ENCODE data around the gene ESR1.
"Not testable (repeated sequence)": the region's sequence is repeated elsewhere in the genome, so short reads cannot be mapped to it uniquely, and the experiment has no call there.

The ESR1 gene

DNA sequence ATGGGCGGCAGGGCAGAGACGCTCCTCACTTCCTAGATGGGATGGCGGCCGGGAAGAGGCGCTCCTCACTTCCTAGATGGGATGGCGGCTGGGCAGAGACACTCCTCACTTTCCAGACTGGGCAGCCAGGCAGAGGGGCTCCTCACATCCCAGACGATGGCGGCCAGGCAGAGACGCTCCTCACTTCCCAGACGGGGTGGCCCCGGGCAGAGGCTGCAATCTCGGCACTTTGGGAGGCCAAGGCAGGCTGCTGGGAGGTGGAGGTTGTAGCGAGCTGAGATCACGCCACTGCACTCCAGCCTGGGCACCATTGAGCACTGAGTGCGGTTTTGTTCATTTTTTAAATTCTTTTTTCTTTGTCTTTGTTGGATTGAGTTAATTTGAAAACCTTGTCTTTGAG, 92.3 kb downstream of the ESR1 start:
- not testable (repeated sequence) for DNase-seq

DNA sequence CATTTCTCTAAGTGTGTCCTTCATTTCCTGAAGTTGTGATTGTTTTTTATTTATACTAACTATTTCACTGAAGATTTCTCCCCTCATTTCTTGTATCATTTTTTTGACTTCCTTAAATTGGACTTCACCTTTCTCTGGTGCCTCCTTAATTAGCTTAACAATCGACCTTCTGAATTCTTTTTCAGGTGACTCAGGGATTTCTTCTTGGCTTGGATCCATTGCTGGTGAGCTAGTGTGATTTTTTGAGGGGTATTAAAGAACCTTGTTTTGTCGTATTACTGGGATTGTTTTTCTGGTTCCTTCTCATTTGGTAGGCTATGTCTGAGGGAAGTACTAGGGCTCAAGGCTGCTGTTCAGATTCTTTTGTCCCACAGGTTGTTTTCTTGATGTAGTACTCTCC, 92.8 kb downstream of the ESR1 start:
- no peak for DNase-seq

DNA sequence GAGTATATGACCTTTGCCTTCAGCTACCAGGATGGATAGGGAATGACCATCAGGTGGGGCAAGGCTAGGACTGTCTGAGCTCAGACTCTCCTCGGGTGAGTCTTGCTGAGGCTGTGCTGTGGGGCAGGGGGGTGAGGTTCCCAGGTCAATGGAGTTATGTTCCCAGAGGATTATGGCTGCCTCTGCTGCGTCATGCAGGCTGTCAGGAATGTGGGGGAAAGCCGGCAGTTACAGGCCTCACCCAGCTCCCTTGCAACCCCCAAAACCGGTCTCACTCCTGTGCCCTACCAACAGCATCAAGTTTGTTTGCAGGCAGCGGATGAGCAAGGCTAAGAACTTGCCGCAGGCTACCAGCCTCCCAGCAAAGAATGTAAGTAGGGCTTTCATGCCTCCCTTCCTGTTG, 93.5 kb downstream of the ESR1 start:
- no peak for DNase-seq

DNA sequence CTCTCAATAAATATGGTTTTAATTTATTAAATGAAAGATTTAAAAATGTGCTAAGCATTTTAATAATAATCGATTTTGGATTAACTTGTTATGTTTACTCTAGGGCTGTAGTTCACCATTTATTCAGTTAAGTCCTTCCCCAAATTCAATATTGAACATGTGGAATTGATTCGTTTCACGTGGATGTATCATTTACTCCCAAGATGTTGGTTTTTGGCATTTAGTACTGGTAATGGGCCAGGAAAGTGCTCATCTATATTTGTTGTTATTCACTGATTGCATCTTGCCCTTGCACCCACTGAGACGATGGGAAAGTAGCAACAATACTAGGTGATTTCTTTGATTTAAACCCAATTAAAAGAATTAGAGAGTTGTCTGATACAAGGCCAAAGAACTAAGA, 97.1 kb downstream of the ESR1 start:
- DNase-seq: no peak

DNA sequence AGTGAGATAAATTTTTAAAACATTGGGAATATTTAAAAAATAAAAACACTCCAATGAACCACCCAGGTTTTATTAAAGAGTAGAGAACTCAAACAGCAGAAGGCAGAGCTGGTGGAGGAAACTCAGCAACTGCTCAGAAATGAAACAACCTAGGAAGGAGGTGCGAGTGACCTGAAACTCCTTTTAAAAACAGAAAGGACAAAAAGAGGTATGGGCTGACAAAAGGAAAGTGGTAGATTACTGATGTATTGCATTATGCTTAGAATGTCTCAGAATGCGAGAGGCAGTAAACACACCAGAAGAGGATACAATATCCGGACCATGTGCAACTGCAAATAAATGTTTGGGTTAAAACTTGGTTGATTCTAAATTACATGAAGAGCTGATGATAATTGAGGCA, 97.6 kb downstream of the ESR1 start:
- DNase-seq: no peak

DNA sequence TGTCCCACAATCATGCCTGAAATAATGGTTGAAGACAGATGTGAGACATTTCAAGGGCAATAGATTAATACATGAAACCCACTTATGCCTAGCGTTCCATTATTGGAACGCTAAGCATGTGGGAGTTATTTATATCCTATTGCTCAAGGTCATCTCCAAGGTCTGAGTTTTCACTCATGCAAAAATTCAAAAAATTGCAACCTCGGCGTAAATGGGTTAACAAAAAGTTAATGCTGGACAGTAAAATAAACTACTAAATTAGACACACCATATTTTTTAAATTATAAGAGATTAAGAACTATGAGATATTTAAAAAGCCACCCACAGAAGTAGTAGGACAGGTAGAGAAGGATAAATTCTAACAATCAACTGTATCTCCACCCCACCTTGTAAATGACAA, 98.4 kb downstream of the ESR1 start:
- DNase-seq: no peak

DNA sequence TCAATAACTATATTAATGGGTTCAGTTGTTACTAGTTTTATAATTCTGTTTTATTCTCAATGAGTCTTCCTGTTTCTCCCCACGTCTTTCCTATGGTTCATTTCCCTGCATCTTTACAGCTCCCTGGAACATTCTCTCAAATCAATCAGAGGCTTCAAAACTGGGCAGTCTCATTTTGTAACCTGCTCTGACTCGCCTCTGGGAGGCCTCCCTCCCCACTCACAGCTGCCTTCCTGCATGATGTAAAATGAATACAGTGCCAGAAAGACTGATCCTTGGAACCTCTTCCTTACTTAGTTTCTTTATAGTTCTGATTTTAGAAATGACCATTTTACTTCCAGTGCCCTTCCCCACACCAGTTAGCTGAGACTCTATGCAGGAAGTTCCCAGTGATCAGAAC, 103.9 kb downstream of the ESR1 start:
- DNase-seq: no peak

DNA sequence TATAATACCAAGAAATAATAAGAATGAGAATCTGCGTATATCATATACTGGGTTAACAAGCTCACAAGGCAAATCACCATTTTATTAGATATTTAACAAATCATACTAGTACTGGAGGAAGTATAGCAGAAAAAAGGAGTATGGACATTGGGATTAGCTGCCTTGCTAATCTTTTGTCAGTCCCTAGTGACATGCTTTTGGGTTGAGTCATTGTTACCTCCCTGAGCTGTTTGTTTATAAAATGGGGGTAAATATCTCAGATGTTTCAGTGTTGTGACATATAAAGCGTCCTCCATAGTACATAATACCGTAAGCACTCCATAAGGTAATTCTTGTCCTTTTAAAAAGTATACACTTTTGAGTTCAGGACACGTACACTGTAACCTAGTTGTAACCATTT, 107.0 kb downstream of the ESR1 start:
- no peak for DNase-seq

DNA sequence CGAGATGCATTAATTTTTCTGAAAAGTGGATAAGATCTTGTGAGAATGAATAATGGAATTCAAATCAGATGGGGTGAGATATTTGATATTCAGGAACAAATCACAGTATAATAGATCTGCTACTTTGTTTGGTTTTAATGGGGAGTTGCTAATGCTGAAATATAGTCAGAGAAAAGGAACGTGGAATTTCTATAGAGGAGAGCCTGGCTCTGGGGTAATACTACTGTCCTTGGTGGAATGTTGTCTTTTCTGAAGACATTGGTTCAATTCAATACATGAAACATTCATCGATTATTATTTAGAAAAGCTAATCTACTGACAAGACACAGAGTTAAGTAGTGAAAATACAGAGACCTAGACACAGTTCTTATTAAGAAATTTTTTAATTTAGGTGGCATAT, 108.6 kb downstream of the ESR1 start:
- DNase-seq: no peak

DNA sequence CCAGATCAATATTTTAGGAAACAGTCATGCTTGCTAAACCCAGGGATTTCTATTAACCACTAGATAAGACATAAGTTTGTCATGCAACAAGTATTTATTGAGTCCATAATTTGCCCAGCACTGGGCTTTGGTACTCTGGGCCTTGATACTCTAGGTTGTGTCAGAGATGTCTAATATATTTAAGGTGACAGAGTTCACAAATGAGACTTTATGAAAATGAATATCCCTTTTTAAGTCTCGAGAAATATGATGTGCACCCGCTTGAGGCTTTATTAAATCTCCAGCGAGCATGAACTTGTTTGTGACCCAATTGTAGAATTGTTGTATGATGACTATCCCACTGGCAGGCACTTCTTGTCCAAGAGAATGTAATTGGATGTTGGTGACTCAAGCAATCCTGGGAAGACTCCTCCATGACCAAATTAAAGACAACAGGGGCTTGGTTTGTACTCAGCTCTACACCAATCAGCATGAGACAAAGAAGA, 109.2 kb downstream of the ESR1 start:
- no peak for DNase-seq

DNA sequence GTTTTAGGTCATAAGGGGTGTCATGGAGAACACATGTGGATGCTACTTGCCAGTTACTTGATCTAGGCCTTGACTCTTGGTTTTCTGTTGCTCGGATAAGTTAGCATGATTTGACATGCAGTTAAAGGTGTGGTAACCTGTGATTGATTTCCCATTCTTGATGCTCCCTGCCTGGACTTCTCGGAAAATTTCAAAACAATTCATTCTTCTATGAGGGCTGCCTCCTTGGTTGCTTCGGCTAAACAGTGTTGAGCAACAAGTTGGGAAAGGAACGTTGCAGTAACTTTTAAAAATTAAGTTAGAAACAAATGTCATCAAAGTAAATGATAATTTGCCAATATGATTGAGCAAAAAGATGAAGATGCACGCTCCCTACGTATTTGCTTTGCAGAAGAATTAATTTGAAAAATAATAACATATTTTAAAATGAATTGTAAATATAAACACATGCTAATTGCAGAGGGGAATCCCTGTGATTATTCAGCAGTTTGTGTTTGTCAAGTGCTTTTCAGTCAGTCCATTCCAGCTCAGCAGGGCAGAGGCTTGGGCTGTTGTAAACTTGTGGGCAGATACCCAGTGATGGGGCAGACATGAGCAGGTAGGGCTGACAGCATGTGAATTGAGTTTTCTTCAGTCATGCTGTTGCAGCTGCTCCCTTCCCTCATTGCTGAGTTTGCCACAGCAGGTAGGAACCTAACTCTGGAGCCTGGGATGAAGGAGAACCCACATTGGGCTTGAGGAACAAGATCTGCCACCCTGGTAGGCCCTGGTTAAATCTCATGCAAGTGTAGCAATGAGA, 110.2 kb downstream of the ESR1 start:
- DNase-seq: no peak

DNA sequence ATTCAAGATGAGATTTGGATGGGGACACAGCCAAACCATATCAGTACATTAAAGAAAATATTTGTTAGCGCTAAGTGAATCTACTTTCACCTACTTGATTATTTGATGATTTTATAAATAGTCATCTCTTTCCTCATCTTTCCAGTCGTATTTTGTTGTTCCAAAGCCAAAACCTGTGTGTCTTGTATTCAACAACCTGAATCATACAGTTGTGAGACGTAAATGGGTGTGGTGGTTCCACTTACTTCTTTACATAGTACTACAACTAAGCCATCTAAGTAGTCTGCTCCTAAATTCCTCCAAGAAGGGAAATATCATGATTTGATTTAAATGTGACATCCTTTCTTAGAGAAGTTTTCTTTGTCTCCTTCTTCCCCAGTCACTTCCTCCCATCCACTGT, 132.8 kb downstream of the ESR1 start:
- no peak for DNase-seq

DNA sequence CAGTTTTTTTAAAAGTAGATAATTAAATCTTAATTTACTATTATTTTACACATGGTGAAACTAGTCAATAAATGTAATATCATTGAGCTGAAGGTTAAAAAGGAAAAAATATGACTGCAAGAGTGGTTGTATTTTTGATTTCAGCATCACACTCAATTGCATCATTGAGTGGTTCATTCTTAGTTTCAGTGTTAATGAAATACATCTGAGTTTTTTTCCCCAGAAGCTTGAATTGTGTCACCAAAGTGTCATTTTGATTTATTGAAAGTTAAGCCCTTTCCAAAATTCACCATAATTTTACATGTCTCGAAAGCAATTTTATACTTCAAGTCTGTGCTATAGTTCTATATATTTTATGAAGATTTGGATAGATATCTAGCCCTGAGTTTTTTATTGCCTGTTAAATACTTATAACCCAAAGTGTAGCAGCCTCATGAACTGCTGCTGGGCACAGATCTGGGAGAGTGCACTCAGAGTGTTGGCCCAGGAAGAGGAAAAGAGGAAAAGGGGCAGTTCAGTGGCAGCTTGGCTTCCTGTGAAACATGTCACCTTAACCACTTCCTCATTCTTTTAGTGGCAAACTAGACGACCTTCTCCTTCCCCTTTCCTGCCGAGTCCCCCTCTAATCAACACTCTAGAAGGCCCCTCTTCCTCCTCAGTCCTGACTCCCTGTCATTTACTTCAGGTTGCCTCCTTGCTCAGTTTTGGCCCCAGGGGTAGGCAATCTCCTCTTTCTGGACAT, 140.7 kb downstream of the ESR1 start:
- peak; percentile 75 for DNase-seq

DNA sequence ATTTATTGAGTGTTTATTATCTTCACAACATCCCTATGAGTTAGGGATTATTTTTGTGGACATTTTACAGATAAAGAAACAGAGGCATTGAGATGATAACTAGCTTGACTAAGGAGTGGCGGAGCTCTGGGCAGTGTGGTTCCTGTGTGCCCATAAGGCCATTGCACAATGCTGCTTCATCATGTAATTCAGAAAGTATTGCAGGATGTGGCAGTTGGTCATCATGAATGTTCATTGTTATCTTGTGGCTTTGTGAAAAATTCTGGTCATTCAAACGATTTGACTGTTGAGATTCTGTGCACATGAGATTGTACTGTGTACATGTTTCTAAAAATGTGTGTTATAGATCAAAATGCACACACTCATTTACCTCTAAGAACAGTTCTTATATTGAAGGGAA, 150.8 kb downstream of the ESR1 start:
- peak; percentile 56 for DNase-seq

DNA sequence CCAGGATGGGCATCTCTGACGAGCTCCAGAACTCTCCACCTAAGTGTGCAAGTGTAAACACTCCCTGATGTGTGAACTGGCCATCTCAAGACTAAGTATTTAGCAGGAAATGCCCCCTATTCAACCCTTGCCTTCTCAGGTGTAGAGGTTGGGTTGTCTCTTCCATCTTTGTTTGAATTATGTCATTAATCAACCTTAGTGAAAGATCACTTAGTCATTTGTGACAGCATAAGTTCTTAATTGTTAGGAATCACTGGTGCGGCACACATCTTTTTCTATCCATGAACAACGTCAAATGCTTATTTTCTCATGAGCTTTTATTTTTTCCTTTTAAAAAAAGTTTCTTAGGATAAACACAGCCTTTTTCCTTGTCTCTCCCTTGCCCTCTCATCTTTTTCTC, 151.6 kb downstream of the ESR1 start:
- DNase-seq: no peak

DNA sequence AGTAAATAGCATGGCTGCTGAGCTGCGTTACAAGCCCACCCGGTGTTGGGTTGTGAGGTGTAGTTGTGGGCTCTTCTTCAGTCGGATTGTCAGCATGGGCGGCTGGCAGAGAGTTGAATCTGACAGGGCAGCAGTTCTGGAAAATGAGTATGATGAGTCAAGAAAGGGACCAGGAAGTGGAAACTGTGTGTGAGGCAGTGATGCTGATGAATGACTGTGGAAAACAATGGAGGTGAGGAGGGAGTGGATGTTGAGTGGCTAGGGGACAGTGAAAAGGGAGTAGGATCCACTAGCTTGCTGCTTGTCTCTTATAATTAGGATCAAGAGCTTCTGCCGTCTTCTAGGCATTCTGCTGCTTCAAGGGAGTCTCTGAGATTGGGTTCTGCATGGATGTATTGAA, 154.3 kb downstream of the ESR1 start:
- no peak for DNase-seq

DNA sequence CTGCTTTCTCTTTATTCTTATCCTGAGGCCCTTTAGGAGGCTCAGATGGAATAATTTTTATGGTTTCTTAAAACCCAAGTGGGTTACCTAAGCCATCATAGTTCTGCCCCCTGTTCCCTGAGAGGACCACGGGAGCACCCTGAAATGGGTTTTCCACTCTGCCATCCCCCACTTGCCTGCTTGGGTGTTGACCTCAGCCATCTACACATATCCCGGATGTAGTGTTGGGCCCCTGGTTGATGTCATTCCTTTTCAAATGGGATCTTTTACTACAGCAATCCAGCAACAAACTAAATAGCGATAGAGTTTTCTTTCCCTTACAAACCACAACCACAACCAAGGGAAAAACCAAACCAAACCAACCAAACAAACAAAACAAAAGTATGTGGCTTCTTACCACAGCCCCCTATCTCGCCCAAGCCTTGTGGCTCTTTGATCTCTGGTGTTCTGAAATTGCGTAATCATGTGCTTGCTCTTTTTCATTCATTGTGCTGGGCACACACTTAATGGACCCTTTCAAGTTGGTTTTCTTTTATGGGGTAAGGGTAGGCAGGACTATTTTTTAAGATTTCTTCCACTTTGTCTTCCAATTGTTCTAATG, 154.9 kb downstream of the ESR1 start:
- peak; percentile 70 for DNase-seq

DNA sequence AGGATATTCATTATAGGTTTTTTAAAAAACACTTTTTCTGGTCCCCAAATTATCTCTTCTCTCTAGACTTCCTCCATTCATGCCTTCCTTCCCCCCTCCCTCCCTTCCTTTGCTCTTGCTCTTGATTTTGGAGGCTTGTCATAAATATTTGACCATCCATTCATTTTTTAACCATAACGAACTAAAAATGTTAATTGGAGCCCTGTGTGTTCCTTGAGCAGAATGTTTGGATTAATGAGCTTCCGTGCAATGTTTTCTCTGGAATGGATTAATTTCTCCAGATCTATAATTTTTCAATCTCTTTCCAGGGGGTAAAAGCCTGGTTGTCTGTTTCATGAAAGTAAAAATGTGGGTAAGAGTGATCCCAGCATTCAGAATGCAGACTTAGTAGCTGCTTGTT, 155.5 kb downstream of the ESR1 start:
- DNase-seq: no peak

DNA sequence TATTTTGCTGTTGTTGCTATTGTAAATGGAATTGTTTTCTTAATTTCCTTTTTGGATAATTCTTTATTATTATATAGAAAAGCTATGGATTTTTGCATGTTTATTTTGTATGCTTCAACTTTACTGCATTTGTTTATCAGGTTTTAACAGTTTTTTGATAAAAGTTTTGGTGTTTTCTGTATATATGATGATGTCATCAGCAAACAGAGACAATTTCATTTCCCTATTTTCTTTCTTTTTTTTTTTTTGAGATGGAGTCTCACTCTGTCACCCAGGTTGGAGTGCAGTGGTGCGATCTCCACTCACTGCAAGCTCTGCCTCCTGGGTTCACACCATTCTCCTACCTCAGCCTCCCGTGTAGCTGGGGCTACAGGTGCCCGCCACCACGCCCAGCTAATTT, 156.9 kb downstream of the ESR1 start:
- DNase-seq: not testable (repeated sequence)

DNA sequence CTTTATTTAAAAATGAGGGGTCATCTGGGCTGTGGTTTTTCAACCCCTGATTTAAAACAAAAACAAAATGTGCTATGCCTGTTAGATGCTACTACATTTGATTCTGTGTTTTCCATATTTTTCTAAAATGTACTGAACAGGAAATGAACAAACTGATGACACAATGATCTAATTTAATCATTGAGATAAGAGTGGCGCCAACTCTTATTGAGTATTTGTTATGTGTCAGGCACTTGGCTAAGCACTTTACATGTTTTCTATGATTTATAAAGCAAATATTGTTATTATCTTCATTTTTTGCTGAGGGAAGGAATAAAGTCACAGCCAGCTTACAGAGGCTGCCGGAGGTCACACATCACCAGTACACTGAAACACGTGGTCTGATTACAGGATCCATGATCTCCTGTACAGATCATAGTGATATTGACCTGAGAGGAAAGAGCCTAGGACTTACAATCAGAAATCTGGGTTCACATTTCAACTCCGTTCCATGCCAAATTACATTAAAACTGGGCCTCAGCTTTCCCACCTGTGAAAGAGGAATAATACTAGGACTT, 166.7 kb downstream of the ESR1 start:
- no peak for DNase-seq

DNA sequence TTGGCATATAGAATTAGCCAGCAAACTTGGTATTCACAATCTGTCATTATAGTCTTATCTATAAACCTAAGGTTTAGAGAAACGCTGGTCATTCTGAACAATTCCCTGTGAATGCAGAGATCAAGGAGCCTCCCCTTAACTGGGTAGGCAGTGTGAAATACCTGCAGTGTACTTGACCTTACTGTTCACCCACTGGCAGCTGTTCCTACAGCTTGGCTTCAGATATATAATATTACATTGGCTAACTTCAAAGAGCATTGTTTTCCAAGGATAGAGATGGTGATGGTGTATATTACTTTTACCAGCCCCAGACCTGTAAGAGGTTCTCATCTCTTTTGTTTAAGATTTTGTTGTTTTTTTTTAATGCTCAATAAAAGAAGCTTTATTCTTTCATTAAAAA, 168.3 kb downstream of the ESR1 start:
- DNase-seq: no peak

DNA sequence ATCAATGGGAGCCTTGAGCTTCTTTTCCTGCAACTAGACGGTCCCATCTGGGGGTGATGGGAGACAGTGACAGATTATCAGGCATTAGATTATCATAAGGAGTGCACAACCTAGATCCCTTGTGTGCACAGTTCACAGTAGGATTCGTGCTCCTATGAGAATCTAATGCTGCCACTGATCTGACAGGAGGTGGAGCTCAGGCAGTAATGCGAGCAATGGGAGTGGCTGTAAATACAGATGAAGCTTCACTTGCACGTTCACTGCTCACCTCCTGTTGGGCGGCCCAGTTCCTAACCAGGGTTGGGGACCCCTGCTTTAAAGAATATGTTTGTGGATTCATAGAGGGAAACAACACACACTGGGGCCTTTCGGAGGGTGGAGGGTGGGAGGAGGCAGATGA, 180.7 kb downstream of the ESR1 start:
- not testable (repeated sequence) for DNase-seq

DNA sequence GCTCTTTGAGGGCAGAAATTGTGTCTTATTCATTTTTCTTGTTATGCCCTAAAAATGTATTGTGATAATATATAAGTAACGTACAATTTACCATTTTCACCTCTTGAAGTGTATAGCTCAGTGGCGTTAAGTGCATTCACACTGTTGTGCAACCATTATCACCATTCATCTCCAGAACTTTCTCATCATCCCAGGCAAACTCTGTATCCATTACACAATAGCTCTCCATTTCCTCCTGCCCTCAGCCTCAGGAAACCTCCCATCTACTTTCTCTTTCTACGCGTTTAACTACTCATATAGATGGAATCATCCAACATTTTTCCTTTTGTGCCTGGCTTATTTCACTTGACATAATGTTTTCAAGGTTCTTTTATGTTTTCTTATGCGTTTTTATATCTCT, 184.6 kb downstream of the ESR1 start:
- DNase-seq: peak; percentile 26

DNA sequence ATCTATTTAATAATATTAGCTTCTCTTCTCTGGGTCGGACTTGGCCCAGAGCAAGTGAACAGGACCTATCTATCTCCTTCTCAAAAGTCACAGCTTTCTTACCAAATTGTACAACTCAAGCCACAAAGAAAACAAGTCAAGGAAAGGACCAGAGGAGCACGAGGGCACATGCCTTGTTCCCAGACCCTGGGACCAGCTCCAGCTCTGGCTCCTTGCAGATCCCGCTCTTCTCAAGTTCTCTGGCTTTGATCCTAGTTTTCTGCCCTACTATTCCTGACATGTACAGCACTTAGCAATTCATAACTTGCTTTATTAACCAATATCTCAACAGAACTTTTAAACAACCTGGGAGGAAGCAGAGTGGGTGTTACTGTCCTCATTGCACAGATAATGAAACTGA, 185.9 kb downstream of the ESR1 start:
- DNase-seq: no peak

Measured in MV-4-11 (cell line).